ENCODE data around the gene RAD51AP2.

DNA sequence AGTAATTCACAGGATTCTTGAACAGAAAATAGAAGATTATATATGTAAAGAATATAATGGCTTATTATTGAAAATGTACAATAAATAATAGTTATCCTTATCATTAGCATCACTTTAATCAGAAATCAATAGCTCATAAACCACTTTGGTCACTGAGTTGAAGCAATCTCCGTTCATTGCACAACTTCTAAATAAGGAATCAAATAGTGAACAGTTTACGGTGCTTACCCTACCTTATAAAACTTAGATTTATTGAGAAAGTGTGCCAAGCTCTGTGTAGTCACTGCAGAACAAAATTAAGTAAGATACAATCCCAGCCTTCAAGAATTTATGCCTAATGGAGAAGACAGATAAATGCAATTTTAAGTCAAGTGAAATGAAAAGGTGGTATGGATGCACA lies 29.0 kb upstream of the RAD51AP2 start:
- TF ChIP-seq, protein P1, sequence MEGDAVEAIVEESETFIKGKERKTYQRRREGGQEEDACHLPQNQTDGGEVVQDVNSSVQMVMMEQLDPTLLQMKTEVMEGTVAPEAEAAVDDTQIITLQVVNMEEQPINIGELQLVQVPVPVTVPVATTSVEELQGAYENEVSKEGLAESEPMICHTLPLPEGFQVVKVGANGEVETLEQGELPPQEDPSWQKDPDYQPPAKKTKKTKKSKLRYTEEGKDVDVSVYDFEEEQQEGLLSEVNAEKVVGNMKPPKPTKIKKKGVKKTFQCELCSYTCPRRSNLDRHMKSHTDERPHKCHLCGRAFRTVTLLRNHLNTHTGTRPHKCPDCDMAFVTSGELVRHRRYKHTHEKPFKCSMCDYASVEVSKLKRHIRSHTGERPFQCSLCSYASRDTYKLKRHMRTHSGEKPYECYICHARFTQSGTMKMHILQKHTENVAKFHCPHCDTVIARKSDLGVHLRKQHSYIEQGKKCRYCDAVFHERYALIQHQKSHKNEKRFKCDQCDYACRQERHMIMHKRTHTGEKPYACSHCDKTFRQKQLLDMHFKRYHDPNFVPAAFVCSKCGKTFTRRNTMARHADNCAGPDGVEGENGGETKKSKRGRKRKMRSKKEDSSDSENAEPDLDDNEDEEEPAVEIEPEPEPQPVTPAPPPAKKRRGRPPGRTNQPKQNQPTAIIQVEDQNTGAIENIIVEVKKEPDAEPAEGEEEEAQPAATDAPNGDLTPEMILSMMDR (conservative IDR thresholded peaks at IDR 0.05; ENCODE audit: low read length): no peak
- no peak for TF ChIP-seq EZH2phosphoT487 (IDR thresholded peaks at IDR 0.05; ENCODE audit: borderline replicate concordance)
